Testis (tissue), 2 donors: Measurements from ENCODE around the gene CELF4.

Experiments used
- POLR2A ChIP-seq: fragments of 450-650 bp; IDR thresholded peaks from one replicate; pipeline ENCODE4 v1.6.1; 2017; ENCODE audit warnings: antibody characterized with exemption, mild to moderate bottlenecking, moderate library complexity
- TF ChIP-seq, protein P1 (sequence below), 3 experiments: fragments of 450-650 bp in 2 of 3; fragments of 200-600 bp in 1 of 3; sonication (generic) in 1 of 3; IDR thresholded peaks; one replicate each; pipeline ENCODE4 v1.5.1; 2016 to 2019; ENCODE audit warnings: antibody characterized with exemption in 3 of 3, mild to moderate bottlenecking in 2 of 3, moderate library complexity in 1 of 3

DNA sequence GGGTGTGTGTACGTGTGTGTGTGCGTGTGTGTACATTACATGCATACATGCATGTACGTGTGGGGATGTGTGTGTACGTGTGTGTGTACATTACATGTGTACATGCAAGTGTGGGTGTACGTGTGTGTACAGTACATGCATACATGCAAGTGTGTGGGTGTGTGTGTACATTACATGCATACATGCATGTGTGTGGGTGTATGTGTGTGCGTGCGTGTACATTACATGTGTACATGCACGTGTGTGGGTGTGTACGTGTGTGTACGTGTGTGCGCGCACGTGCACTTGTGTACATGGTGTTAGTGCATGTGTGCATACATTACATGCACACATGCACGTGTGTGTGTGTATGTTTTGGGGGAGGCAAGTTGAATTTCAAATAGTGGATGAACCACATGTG is 300.6 kb downstream of the CELF4 start:
- TF ChIP-seq, protein P1, sequence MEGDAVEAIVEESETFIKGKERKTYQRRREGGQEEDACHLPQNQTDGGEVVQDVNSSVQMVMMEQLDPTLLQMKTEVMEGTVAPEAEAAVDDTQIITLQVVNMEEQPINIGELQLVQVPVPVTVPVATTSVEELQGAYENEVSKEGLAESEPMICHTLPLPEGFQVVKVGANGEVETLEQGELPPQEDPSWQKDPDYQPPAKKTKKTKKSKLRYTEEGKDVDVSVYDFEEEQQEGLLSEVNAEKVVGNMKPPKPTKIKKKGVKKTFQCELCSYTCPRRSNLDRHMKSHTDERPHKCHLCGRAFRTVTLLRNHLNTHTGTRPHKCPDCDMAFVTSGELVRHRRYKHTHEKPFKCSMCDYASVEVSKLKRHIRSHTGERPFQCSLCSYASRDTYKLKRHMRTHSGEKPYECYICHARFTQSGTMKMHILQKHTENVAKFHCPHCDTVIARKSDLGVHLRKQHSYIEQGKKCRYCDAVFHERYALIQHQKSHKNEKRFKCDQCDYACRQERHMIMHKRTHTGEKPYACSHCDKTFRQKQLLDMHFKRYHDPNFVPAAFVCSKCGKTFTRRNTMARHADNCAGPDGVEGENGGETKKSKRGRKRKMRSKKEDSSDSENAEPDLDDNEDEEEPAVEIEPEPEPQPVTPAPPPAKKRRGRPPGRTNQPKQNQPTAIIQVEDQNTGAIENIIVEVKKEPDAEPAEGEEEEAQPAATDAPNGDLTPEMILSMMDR (IDR thresholded peaks at IDR 0.05), result no peak
- TF ChIP-seq POLR2A, result no peak
